Mesothelial cell of epicardium (in vitro differentiated cells): ENCODE data around the gene REV1. TPM values are rescaled to one million over a fixed set of nuclear protein-coding genes. Genes with fewer than 3 reads are reported as not detected.

Experiments used
- DNase-seq, 2 experiments: peaks; one replicate each; pipeline ENCODE4 v3.0.0; 2021; ENCODE audit warnings: low spot score in 2 of 2; ENCODE audit not compliant: unreplicated experiment in 2 of 2
- H3K27ac Mint-ChIP-seq: 2 replicates; pipeline ENCODE4 v1.8.0; 2021; ENCODE audit warnings: mixed read lengths
- H3K27me3 Mint-ChIP-seq: 2 replicates; pipeline ENCODE4 v1.8.0; 2021; ENCODE audit warnings: low read depth, mixed read lengths
- H3K36me3 Mint-ChIP-seq: 2 replicates; pipeline ENCODE4 v1.8.0; 2021; ENCODE audit warnings: mixed read lengths
- H3K4me1 Mint-ChIP-seq: 2 replicates; pipeline ENCODE4 v1.8.0; 2021; ENCODE audit warnings: mixed read lengths
- H3K4me3 Mint-ChIP-seq: 2 replicates; pipeline ENCODE4 v1.8.0; 2021; ENCODE audit warnings: mild to moderate bottlenecking, moderate library complexity, mixed read lengths
- H3K9me3 Mint-ChIP-seq: 2 replicates; pipeline ENCODE4 v1.8.0; 2021; ENCODE audit warnings: mixed read lengths
- CTCF ChIP-seq: fragments of 200-600 bp; sonication (generic); IDR thresholded peaks from one replicate; pipeline ENCODE4 v1.5.0; 2021; ENCODE audit warnings: antibody characterized with exemption; ENCODE audit not compliant: unreplicated experiment
- total RNA-seq: library from RNA; stranded (reverse); gene quantifications from 3 replicates; pipeline ENCODE4 v1.2.1, GENCODE V29; 2021

The REV1 gene
- total RNA-seq, 1 donor from 2014 or later = 58.7 TPM

GRCh38 chr2:99444222-99444621 lies 45.6 kb downstream of the REV1 start:
- no peak overlapping the region for H3K4me3 Mint-ChIP-seq
- no peak for DNase-seq
- H3K9me3 Mint-ChIP-seq = no peaks in the 10 kb centered on the region
- H3K4me1 Mint-ChIP-seq = no peaks in the 10 kb centered on the region
- no peak for TF ChIP-seq CTCF
- H3K27ac Mint-ChIP-seq = no peak overlapping the region
- H3K27me3 Mint-ChIP-seq = no peaks in the 10 kb centered on the region
- H3K36me3 Mint-ChIP-seq = peaks cover 17% of the 10 kb centered on the region

- Mint-ChIP-seq H3K4me1 (no peaks in the 10 kb centered on the region), H3K27me3 (no peaks in the 10 kb centered on the region), H3K27ac (no peak overlapping the region), H3K36me3 (peaks cover 15% of the 10 kb centered on the region), H3K4me3 (no peak overlapping the region), H3K9me3 (no peaks in the 10 kb centered on the region)
- TF ChIP-seq CTCF = no peak
- DNase-seq = no peak
Observed at GRCh38 chr2:99442837-99443236, 47.0 kb downstream of the REV1 start.

- no peak overlapping the region for H3K4me3 Mint-ChIP-seq
- H3K27ac Mint-ChIP-seq = peak overlapping the region; percentile 39
- DNase-seq = no peak
- no peaks in the 10 kb centered on the region for H3K9me3 Mint-ChIP-seq
- peaks cover 20% of the 10 kb centered on the region for H3K36me3 Mint-ChIP-seq
- H3K27me3 Mint-ChIP-seq = no peaks in the 10 kb centered on the region
- TF ChIP-seq CTCF = no peak
- H3K4me1 Mint-ChIP-seq = no peaks in the 10 kb centered on the region
Observed at GRCh38 chr2:99439971-99440505, 49.8 kb downstream of the REV1 start.

- peaks cover 22% of the 10 kb centered on the region for H3K36me3 Mint-ChIP-seq
- no peaks in the 10 kb centered on the region for H3K9me3 Mint-ChIP-seq
- no peaks in the 10 kb centered on the region for H3K27me3 Mint-ChIP-seq
- no peak for DNase-seq
- TF ChIP-seq CTCF = no peak
- no peak overlapping the region for H3K27ac Mint-ChIP-seq
- H3K4me1 Mint-ChIP-seq = no peaks in the 10 kb centered on the region
- no peak overlapping the region for H3K4me3 Mint-ChIP-seq
Observed at GRCh38 chr2:99436874-99437273, 52.9 kb downstream of the REV1 start.

GRCh38 chr2:99433340-99433739 lies 56.5 kb downstream of the REV1 start:
- no peak overlapping the region for H3K4me3 Mint-ChIP-seq
- H3K4me1 Mint-ChIP-seq = no peaks in the 10 kb centered on the region
- no peaks in the 10 kb centered on the region for H3K27me3 Mint-ChIP-seq
- H3K36me3 Mint-ChIP-seq = peaks cover 21% of the 10 kb centered on the region
- H3K27ac Mint-ChIP-seq = no peak overlapping the region
- no peaks in the 10 kb centered on the region for H3K9me3 Mint-ChIP-seq
- DNase-seq = no peak
- TF ChIP-seq CTCF = no peak
